ENCODE results near the gene SENP1. TPM values are rescaled to one million over a fixed set of nuclear protein-coding genes. Genes with fewer than 3 reads are reported as not detected.

The SENP1 gene
- total and polyA plus RNA-seq, 2 of the 4 experiments (the other 2 are of a cell fraction), result 7.2 to 25.3 TPM

DNA sequence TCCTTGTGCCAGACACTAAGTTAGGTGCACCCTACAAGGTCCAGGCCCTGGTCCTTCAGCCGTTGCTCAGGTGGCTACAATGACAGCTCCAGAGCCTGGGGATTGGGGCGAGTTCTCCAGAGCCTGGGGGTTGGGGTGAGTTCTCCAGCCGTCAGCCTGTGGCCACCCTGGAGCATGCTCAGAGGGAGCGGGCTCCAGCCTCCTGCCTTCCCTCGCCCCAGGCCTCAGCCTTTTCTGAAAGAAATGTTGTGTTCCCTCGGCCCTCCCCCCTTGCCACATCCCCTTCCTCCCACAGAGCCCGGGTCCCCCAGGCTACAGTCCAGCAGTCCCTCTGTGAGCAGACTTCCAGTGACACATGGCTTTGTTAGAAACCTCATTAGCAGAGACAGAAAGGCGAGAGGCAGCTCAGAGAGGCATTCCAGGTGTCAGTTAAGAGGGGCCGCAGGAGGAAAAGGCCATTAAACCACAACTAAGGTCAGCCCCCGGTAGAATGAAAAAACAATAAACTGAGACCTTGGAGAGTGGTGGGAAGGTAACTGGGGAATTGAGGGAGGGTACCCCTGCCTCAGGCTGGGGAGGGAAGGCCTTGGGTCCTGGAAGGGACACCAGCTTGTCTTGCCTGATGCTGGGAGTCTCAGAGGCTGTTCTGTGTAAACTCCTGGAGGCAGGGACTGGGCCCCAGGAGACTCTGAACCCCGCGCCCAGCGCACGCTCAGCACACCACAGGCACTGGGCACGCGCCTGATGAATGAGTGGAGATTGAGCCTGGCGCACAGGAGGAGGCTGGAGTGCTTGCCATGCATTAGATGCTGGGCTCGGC lies 78.5 kb downstream of the SENP1 start:
- Histone ChIP-seq H3K18ac (ENCODE audit: low read depth, low read length) (no peak overlapping the region), H3K14ac (replicated peaks; ENCODE audit: low read depth, low read length) (no peak overlapping the region), H3K56ac (ENCODE audit: extremely low read depth, insufficient read depth, low read length) (no peak overlapping the region), H2BK5ac (ENCODE audit: low read depth, low read length, poor library complexity, severe bottlenecking) (no peak overlapping the region), H3K4me3 (ENCODE audit: insufficient read depth, low read depth, low read length) (no peak overlapping the region), H3K36me3 (ENCODE audit: control insufficient read depth, insufficient read depth, low read length) (no peaks in the 10 kb centered on the region), H4K8ac (ENCODE audit: low read depth in 2 of 2, low read length in 2 of 2) (no peak overlapping the region), H3K4me1 (ENCODE audit: control insufficient read depth, insufficient read depth, low read length) (peaks cover 4% of the 10 kb centered on the region; the same call in 1 of the 2 replicates), H3K4ac (ENCODE audit: low read depth, low read length) (no peak overlapping the region), H2AFZ (replicated peaks; ENCODE audit: low read length, poor library complexity) (no peak overlapping the region), H3K79me1 (ENCODE audit: low read depth in 1 of 2, low read length in 2 of 2) (no peaks in the 10 kb centered on the region), H3K23ac (ENCODE audit: low read depth, low read length) (no peak overlapping the region), H2BK120ac (ENCODE audit: low read depth, low read length) (no peak overlapping the region), H2BK20ac (ENCODE audit: low read depth, low read length) (no peak overlapping the region), H3K27ac (ENCODE audit: insufficient read depth, low read length) (no peak overlapping the region), H3K9me1 (ENCODE audit: insufficient read depth, low read length) (no peaks in the 10 kb centered on the region), H4K20me1 (ENCODE audit: insufficient read depth, low read length) (no peaks in the 10 kb centered on the region), H2BK15ac (ENCODE audit: low read depth, low read length) (no peak overlapping the region), H3K9ac (ENCODE audit: low read depth, low read length) (no peak overlapping the region), H2AK9ac (replicated peaks; ENCODE audit: low read depth, low read length, poor library complexity) (no peak overlapping the region), H2AK5ac (ENCODE audit: low read depth, low read length) (no peak overlapping the region), H4K5ac (ENCODE audit: low read depth, low read length) (no peak overlapping the region), H3K4me2 (ENCODE audit: low read depth, low read length) (no peak overlapping the region), H3K9me3 (ENCODE audit: control insufficient read depth, insufficient read depth, low read length) (no peaks in the 10 kb centered on the region), H3K27me3 (ENCODE audit: control insufficient read depth, insufficient read depth, low read length) (peaks cover 61% of the 10 kb centered on the region), H4K91ac (ENCODE audit: insufficient read depth, low read depth, low read length) (no peak overlapping the region)
- WGBS, 2 experiments (ENCODE audit: extremely low coverage in 2 of 2, insufficient read length in 1 of 2), result 57% methylated on average over 4 of the region's 18 CpGs; no CpG with 5 or more reads in 1 of the 2 experiments
- intact Hi-C loops (cut with micrococcal nuclease) (no loop called here), dilution Hi-C loops (cut with HindIII; ENCODE audit: low sequenced_read_pairs, unreplicated experiment) (no loop called here), in situ Hi-C loops (cut with MboI; ENCODE audit: low sequenced_read_pairs) (no loop called here)
- ChIA-PET CTCF (no interaction called here), POLR2A (ENCODE audit: unreplicated experiment) (no interaction called here)
- BruUV-seq (replicated peaks), result no TSS peak
- TF ChIP-seq CEBPB (IDR thresholded peaks at IDR 0.05; ENCODE audit: low read depth, low read length) (no peak), FOS (IDR thresholded peaks at IDR 0.05; ENCODE audit: low read depth, low read length) (no peak), CHD1 (IDR thresholded peaks at IDR 0.05; ENCODE audit: low read depth, low read length) (no peak)
- ATAC-seq (ENCODE audit: low read depth) (no peak), DNase-seq (no peak)

All from IMR-90 (cell line).